Liver (tissue), 3 donors: ENCODE results near the gene PDGFC.

Experiments
- ATF3 ChIP-seq: IDR thresholded peaks from 2 replicates; pipeline ENCODE4 v1.6.1; 2016; ENCODE audit warnings: antibody characterized with exemption
- CTCF ChIP-seq: fragments of 150-350 bp; IDR thresholded peaks from 2 replicates; pipeline ENCODE4 v1.5.1; 2017; ENCODE audit warnings: improper control_type of control experiment, low read depth, low read length; ENCODE audit not compliant: missing input control
- EGR1 ChIP-seq, 2 donors: IDR thresholded peaks; 2 replicates each; pipeline ENCODE4 v1.6.1; 2016 to 2018; ENCODE audit warnings: antibody characterized with exemption in 2 of 2, low read depth in 2 of 2
- FOXA1 ChIP-seq: IDR thresholded peaks from 2 replicates; pipeline ENCODE4 v1.6.1; 2016; ENCODE audit warnings: antibody characterized with exemption
- GABPA ChIP-seq, 2 donors: IDR thresholded peaks in 1 of 2; conservative IDR thresholded peaks in 1 of 2; 2 replicates each; pipeline ENCODE4 v1.6.1; 2016; ENCODE audit warnings: antibody characterized with exemption in 2 of 2, mild to moderate bottlenecking in 1 of 2, moderate library complexity in 1 of 2
- HNF4A ChIP-seq, 2 donors: conservative IDR thresholded peaks; 2 replicates each; pipeline ENCODE4 v1.6.1; 2016; ENCODE audit warnings: antibody characterized with exemption in 2 of 2, mild to moderate bottlenecking in 2 of 2
- JUND ChIP-seq, 2 donors: IDR thresholded peaks; 2 replicates each; pipeline ENCODE4 v1.6.1; 2016; ENCODE audit warnings: antibody characterized with exemption in 2 of 2
- MAX ChIP-seq: IDR thresholded peaks from 2 replicates; pipeline ENCODE4 v1.6.1; 2016; ENCODE audit warnings: antibody characterized with exemption
- RAD21 ChIP-seq, 2 donors: IDR thresholded peaks; 2 replicates each; pipeline ENCODE4 v1.6.1; 2016; ENCODE audit warnings: antibody characterized with exemption in 2 of 2, mild to moderate bottlenecking in 2 of 2
- REST ChIP-seq: IDR thresholded peaks from 2 replicates; pipeline ENCODE4 v1.6.1; 2016; ENCODE audit warnings: antibody characterized with exemption, mild to moderate bottlenecking
- RXRA ChIP-seq, 2 donors: IDR thresholded peaks; 2 replicates each; pipeline ENCODE4 v1.6.1; 2017 to 2018; ENCODE audit warnings: antibody characterized with exemption in 2 of 2, mild to moderate bottlenecking in 1 of 2
- TAF1 ChIP-seq: conservative IDR thresholded peaks from 2 replicates; pipeline ENCODE4 v1.6.1; 2016; ENCODE audit warnings: antibody characterized with exemption, mild to moderate bottlenecking
- YY1 ChIP-seq: IDR thresholded peaks from 2 replicates; pipeline ENCODE4 v1.6.1; 2016; ENCODE audit warnings: antibody characterized with exemption, mild to moderate bottlenecking
- TF ChIP-seq, protein P1 (sequence below): IDR thresholded peaks from 2 replicates; pipeline ENCODE4 v1.6.1; 2016; ENCODE audit warnings: antibody characterized with exemption
- donor health status: healthy.
- donor health status: healthy.

GRCh38 chr4:156998500-156999174 is 27.0 kb upstream of the PDGFC start:
- TF ChIP-seq YY1 (no peak), CTCF (no peak), ATF3 (no peak), REST (no peak), RAD21 (IDR thresholded peaks at IDR 0.05) (no peak), JUND (IDR thresholded peaks at IDR 0.05) (no peak), HNF4A (conservative IDR thresholded peaks at IDR 0.05) (no peak), RXRA (IDR thresholded peaks at IDR 0.05) (no peak), MAX (no peak), EGR1 (IDR thresholded peaks at IDR 0.05; ENCODE audit: low read depth in 2 of 2) (no peak), FOXA1 (no peak), TAF1 (no peak), GABPA (IDR thresholded peaks at IDR 0.05 in 1 of 2, conservative IDR thresholded peaks at IDR 0.05 in 1 of 2) (no peak)
- TF ChIP-seq, protein P1, sequence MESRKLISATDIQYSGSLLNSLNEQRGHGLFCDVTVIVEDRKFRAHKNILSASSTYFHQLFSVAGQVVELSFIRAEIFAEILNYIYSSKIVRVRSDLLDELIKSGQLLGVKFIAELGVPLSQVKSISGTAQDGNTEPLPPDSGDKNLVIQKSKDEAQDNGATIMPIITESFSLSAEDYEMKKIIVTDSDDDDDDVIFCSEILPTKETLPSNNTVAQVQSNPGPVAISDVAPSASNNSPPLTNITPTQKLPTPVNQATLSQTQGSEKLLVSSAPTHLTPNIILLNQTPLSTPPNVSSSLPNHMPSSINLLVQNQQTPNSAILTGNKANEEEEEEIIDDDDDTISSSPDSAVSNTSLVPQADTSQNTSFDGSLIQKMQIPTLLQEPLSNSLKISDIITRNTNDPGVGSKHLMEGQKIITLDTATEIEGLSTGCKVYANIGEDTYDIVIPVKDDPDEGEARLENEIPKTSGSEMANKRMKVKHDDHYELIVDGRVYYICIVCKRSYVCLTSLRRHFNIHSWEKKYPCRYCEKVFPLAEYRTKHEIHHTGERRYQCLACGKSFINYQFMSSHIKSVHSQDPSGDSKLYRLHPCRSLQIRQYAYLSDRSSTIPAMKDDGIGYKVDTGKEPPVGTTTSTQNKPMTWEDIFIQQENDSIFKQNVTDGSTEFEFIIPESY: no peak
